NB4 (cell line): ENCODE results near the gene LIPM.

ENCODE experiments used
- DNase-seq: peaks from one replicate; pipeline ENCODE4 v3.0.0; 2010; ENCODE audit warnings: low read depth
- H3K4me3 ChIP-seq: one replicate; pipeline ENCODE4 v1.5.1; 2011; ENCODE audit warnings: mild to moderate bottlenecking, low read depth, low read length, moderate library complexity
- CTCF ChIP-seq: IDR thresholded peaks from one replicate; pipeline ENCODE4 v1.5.1; 2012; ENCODE audit warnings: low read depth, low read length
- MAX ChIP-seq: IDR thresholded peaks from 2 replicates; pipeline ENCODE4 v1.6.1; 2011; ENCODE audit warnings: low read depth, low read length
- MYC ChIP-seq: IDR thresholded peaks from 2 replicates; pipeline ENCODE4 v1.6.1; 2011; ENCODE audit warnings: low read depth, low read length
- POLR2A ChIP-seq: IDR thresholded peaks from 2 replicates; pipeline ENCODE4 v1.6.1; 2011; ENCODE audit warnings: mild to moderate bottlenecking; ENCODE audit not compliant: insufficient read length; ENCODE audit errors: extremely low read depth

The LIPM gene

GRCh38 chr10:88819290-88819689, 16.8 kb downstream of the LIPM start:
- TF ChIP-seq MAX (no peak), MYC (no peak), CTCF (no peak), POLR2A (no peak)
- no peak for DNase-seq
- no peak overlapping the region for H3K4me3 ChIP-seq

GRCh38 chr10:88820748-88821401, 18.3 kb downstream of the LIPM start:
- TF ChIP-seq CTCF: no peak
- TF ChIP-seq MYC: no peak
- TF ChIP-seq POLR2A: no peak
- no peak for TF ChIP-seq MAX
- H3K4me3 ChIP-seq: no peak overlapping the region
- DNase-seq: no peak

GRCh38 chr10:88826388-88826787, 23.9 kb downstream of the LIPM start:
- no peak for TF ChIP-seq MYC
- no peak for TF ChIP-seq CTCF
- TF ChIP-seq POLR2A: no peak
- no peak for TF ChIP-seq MAX
- H3K4me3 ChIP-seq: no peak overlapping the region
- no peak for DNase-seq

- no peak for DNase-seq
- no peak for TF ChIP-seq MAX
- TF ChIP-seq MYC: no peak
- no peak for TF ChIP-seq POLR2A
- TF ChIP-seq CTCF: no peak
- H3K4me3 ChIP-seq: no peak overlapping the region
Measured at GRCh38 chr10:88827671-88828070, 25.1 kb downstream of the LIPM start.

GRCh38 chr10:88828310-88828709, 25.8 kb downstream of the LIPM start:
- no peak for TF ChIP-seq MYC
- no peak for TF ChIP-seq POLR2A
- no peak for DNase-seq
- no peak overlapping the region for H3K4me3 ChIP-seq

GRCh38 chr10:88830643-88831268, 28.2 kb downstream of the LIPM start:
- no peak for TF ChIP-seq MYC
- TF ChIP-seq CTCF: no peak
- no peak for TF ChIP-seq POLR2A
- no peak for TF ChIP-seq MAX
- no peak overlapping the region for H3K4me3 ChIP-seq
- no peak for DNase-seq
